Measurements from ENCODE around the gene ZNF439. TPM values are rescaled to one million over a fixed set of nuclear protein-coding genes. Genes with fewer than 3 reads are reported as not detected.
"Not testable (repeated sequence)": the region's sequence is repeated elsewhere in the genome, so short reads cannot be mapped to it uniquely, and the experiment has no call there.

ZNF439 gene
- 10 to 100 TPM; 16.9 to 29.9 (median 25.6) TPM for polyA plus RNA-seq (ENCODE audit: insufficient read length in 3 of 3)
- long read RNA-seq, donor 1: 0 reads
- long read RNA-seq, donor 2, partial matches to known transcripts: 0 of 4 reads
- long read RNA-seq, donor 2, other reads (novel, unspliced or antisense): 0 of 4 reads
- long read RNA-seq, donor 3: 0 reads
- long read RNA-seq, donor 4: 0 reads
- long read RNA-seq, donor 5, partial matches to known transcripts: 0 of 1 reads
- long read RNA-seq, donor 5, other reads (novel, unspliced or antisense): 0 of 1 reads
- long read RNA-seq, donor 6, partial matches to known transcripts: 0 of 2 reads
- long read RNA-seq, donor 6, other reads (novel, unspliced or antisense): 0 of 2 reads
- long read RNA-seq, donor 7, partial matches to known transcripts: 0 of 2 reads
- long read RNA-seq, donor 7, other reads (novel, unspliced or antisense): 0 of 2 reads
- long read RNA-seq, donor 8, partial matches to known transcripts: 0 of 4 reads
- long read RNA-seq, donor 8, other reads (novel, unspliced or antisense): 0 of 4 reads
- long read RNA-seq, donor 9, partial matches to known transcripts: 0 of 2 reads
- long read RNA-seq, donor 9, other reads (novel, unspliced or antisense): 0 of 2 reads
- long read RNA-seq, donor 10, partial matches to known transcripts: 0 of 6 reads
- long read RNA-seq, donor 10, other reads (novel, unspliced or antisense): 0 of 6 reads
- long read RNA-seq, donor 11: 0 reads
- long read RNA-seq, donor 12, partial matches to known transcripts: 10 of 12 reads
- long read RNA-seq, donor 12, other reads (novel, unspliced or antisense): 0 of 12 reads
- long read RNA-seq, donor 13, partial matches to known transcripts: 0 of 4 reads
- long read RNA-seq, donor 13, other reads (novel, unspliced or antisense): 0 of 4 reads
- long read RNA-seq, donor 14: 0 reads
- long read RNA-seq, donor 15: 0 reads
- long read RNA-seq, donor 16, partial matches to known transcripts: 0 of 1 reads
- long read RNA-seq, donor 16, other reads (novel, unspliced or antisense): 0 of 1 reads

DNA sequence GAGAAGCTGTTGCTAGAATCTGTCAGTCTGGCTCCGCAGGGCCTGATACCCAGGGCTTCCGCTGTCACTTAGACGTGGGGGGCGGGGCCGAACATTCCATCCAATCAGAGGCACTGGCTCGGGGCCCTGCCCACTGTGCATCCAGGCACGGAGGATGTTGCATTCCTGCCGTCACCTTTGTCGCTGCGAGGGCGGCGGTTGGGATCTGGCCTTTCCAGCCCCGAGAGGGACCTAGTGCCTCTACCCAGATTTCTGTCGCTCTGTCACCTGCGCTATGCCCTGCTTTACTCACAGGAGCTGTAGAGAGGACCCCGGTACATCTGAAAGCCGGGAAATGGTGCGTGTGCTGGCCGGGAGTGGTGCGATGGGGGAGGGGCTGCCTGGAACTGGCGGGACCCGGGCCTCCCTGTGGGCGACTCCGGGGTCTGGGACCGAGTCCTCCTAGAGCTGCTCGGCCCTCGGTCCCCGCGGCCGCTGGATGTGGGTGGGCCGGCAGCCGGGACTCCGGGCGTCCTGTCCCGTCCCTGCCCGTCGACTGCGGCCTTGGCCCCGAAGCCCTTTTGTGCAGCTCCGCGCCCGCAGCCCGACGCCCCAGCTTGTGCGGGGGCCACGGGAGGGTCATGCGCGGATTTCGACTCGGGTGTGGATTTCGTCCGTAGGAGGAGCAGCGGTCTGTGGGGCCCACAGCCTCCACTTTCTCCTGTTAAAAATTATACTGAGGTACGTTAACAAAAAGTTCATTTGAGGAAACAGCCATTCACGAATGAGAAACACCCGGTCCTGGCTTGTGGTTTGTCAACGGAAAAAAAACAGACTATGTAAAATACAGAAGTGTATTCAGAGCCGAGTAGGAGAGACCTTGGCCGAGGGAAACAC, at the start of gene ZNF439:
Gene ZNF439 (plus strand): TSS at position 133 of the 876 bp plus-strand sequence. CDS start 142 bp downstream, at position 275.
- peak; percentile 95 for DNase-seq

DNA sequence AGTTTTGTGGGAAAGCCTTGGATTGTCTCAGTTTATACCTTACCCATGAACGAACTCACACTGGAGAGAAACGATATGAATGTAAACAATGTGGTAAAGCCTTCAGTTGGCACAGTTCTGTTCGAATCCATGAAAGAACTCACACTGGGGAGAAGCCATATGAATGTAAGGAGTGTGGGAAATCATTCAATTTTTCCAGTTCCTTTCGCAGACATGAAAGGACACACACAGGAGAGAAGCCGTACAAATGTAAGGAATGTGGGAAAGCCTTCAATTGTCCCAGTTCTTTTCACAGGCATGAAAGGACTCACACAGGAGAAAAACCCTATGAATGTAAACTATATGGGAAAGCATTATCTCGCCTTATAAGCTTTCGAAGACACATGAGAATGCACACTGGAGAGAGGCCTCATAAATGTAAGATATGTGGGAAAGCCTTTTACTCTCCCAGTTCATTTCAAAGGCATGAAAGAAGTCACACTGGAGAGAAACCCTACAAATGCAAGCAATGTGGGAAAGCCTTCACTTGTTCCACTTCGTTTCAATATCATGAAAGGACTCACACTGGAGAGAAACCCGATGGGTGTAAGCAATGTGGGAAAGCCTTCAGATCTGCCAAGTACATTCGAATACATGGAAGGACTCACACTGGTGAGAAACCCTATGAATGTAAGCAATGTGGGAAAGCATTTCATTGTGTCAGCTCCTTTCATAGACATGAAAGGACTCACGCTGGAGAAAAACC, 42.0 kb upstream of the ZNF439 start:
- DNase-seq: no peak

- no peak for DNase-seq
These were observed 41.5 kb upstream of the ZNF439 start for GRCh38 chr19:11807099-11807380.

DNA sequence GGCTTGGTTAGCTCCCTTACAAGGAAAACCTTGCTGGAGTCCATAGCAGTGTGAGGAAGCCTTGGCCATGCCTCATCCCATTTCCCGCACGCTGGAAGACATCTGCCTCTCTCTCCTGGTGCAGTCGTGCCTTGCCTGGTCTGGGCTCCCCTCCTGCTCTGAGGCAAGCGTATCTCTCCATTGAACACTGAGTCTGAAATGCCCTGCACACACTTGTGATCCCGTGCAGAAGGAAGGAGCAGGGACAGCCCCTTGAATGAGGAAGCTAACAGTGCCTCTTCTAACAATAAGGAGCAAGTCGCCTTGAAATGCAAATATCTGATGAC, 34.9 kb upstream of the ZNF439 start:
- no peak for DNase-seq

GRCh38 chr19:11814029-11814699, 34.4 kb upstream of the ZNF439 start, which contains the start of gene ZNF440:
Gene ZNF440, plus strand, starts transcription at chr19:11814273. Its CDS starts 175 bp downstream, at chr19:11814448.
- peak; percentile 95 for DNase-seq

DNA sequence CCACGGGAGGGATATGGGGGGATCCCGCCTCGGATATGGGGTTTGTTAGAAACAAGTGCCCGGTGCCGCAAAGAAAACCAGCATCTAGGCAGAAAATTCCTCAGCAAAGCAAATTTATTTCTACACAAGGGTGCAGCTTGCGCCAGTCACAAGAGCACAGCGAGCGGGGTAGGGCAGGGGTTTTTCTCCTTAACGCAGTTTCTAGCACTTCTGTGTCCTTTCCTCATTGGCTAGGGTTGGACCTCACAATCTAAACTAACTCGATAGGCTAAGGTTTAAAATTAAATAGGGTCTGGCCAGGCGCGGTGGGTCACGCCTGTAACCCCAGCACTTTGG, 33.9 kb upstream of the ZNF439 start:
- DNase-seq: peak; percentile 37

DNA sequence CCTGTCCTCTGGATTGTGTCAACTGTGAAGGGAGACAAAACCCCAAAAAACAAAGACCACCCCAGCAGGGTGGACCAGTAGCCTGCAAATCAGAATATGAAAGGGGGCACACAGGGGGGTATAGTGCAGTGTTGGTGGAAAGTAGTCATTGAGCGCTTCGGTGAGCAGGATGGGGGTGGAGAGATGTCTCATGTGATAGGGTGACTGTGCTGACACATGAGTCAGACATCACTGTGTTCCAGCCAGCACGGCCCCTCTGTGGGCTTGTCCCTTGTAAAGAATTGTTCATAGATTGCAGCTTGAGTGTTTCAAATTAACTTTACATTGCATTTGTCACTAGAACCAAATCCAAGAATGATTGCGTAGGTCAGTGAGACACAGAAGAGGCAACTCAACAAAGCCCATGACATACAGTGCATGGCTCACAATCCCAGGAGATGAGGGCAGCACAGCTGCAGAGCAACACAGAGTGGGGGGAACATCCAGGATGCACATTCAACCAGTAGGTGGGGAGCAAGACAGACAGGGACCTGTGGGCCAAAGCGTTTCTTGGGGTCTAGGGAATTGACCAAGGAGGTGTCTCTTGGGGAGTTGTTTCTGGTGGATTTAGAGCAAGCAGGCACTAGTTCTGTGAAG, 26.9 kb upstream of the ZNF439 start:
- no peak for DNase-seq

- not testable (repeated sequence) for DNase-seq
These were observed 19.3 kb upstream of the ZNF439 start for GRCh38 chr19:11828957-11829876.

DNA sequence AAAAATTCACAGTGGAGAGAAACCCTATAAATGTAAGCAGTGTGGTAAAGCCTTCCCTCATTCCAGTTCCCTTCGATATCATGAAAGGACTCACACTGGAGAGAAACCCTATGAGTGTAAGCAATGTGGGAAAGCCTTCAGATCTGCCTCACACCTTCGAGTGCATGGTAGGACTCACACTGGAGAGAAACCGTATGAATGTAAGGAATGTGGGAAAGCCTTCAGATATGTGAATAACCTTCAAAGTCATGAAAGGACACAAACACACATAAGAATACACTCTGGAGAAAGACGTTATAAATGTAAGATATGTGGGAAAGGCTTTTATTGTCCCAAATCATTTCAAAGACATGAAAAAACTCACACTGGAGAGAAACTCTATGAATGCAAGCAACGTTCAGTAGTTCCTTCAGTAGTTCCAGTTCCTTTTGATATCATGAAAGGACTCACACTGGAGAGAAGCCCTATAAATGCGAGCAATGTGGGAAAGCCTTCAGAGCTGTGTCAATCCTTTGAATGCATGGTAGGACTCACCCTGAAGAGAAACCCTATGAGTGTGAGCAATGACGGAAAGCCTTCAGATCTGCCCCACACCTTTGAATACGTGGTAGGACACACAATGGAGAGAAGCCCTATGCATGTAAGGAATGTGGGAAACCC, 16.1 kb upstream of the ZNF439 start:
- no peak for DNase-seq

GRCh38 chr19:11833541-11833940, 15.0 kb upstream of the ZNF439 start:
- no peak for DNase-seq

GRCh38 chr19:11835626-11836066, 12.9 kb upstream of the ZNF439 start:
- DNase-seq: not testable (repeated sequence)

GRCh38 chr19:11843722-11844121, 4.8 kb upstream of the ZNF439 start:
- DNase-seq: peak; percentile 50

DNA sequence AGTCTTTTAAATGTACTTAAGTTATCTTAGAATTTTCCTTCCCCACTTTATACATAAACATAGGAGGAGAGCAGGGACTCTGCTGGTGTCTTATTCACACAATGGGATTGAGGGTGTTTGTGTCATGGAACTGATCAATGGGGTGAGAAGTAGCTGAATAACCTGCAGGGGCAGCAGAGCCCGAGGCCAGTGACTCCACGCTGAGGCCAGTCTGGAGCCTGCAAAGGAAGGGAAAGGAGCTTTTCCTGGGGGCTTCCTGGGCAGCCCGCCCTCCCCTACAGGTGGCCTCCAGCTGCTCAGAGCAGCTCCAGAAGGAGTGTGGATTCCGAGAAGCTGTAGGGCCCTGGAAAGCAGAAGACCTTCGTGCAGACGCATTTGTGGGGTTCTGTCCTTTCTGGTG, 911 bp upstream of the ZNF439 start:
- DNase-seq: not testable (repeated sequence)

DNA sequence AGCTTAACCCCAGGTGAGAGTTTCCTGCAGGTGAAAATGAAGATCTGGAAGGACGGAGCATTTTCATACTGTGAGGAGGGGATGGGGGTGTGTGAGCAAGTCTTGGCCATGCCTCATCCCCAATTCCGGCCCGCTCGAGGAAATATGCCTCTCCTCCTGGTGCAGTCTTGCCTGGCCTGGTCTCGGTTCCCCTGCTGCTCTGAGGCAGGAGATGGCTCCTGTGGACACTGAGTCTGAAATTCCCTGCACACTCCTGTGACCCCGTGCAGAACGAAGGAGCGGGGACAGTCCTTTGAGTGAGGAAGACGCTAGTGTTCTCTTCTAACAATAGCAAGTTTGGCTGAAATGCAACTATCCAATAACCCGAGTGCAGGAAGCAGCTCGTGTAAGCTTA, 329 bp upstream of the ZNF439 start:
- no peak for DNase-seq

GRCh38 chr19:11850289-11850688, 1.8 kb downstream of the ZNF439 start:
- not testable (repeated sequence) for DNase-seq

GRCh38 chr19:11853358-11853757, 4.8 kb downstream of the ZNF439 start:
- no peak for DNase-seq

- DNase-seq: no peak
These were observed 8.2 kb downstream of the ZNF439 start for GRCh38 chr19:11856596-11857250.

- no peak for DNase-seq
These were observed 12.2 kb downstream of the ZNF439 start for GRCh38 chr19:11860721-11861120.
